HG03457 (cell line): ENCODE data around the gene KCNA2.

Source experiments
- ATAC-seq: cut with Tn5 transposase; IDR thresholded peaks from one replicate; pipeline ENCODE4 v1.9.1; 2021; ENCODE audit warnings: moderate number of reproducible peaks; ENCODE audit not compliant: unreplicated experiment

Gene KCNA2

DNA sequence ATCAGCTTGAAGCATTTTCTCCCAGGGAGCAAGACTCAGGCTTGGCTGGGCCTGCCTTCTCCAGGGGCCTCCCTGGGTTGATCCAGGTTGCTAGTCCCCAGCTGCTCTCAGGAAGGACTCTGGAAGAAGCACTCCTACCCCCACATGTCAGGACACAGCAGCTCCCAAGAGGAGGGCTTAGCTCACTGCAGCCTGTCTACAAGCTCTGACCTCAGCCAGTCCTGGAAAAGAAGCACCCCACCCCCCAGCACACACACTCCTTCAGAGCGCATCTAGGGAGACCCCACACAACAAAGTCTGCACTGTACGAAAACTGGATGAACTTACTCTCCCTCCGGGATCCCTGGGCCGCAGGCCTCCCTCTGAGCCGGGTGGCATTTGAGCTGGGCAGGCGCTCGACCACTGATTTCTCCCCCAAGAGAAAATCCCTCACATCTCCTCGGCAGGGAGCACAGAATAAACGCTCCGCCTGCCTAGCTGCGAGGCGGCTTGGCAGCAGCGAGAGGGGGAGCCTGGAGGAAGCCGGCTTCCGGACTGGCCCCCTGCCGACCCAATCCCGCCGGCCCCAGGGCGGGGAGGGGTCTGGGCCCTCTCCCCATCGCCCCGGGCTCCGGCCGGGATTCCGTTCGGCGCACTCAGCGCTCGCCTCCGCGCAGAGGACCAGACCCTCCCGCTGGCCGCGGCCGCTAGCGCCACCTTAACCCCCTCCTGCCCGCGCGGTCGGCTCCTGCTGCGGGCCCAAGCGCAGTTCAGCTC, at the start of gene KCNA2:
KCNA2 (minus strand) TSS at position 458 of the 756 bp plus-strand sequence. CDS start 1,576 bp downstream, outside the sequence.
- no peak for ATAC-seq

DNA sequence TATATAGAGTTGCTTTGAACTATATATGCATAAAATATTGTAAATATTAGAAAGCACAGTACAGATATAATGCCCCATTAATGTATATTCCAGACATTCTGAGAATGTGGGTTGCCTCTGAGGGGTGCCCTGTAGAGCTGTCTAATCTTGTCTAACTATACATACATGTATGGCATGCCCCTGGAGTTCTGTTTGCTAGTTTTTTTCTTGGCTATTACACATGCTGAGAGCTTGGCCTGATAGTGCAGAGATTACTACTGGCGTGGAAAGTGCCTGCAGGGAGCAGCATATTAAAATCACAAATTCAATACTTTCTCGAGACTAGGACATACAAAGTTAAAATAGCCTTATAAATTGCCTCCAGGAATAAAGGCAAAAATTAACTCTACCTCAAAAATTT, 44.5 kb upstream of the KCNA2 start:
- no peak for ATAC-seq

DNA sequence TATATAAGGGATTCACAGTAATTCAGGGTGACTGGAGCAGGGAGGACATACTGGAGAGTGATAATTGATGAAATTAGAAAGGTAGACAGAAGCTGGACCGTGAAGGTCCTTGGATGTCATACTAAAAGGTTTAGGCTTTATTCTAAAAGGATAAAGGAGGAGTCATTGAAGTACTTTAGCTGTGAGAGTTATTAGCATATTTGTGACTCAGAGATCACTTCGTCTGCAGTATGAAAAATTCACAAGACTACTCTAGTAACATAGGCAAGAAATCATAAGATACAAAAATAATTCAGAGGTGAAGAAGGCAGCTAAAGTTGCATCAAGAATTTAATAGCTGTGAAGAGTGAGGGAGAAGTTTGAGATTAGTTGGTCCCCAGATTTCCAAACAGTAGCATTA, 42.3 kb upstream of the KCNA2 start:
- ATAC-seq, result no peak

DNA sequence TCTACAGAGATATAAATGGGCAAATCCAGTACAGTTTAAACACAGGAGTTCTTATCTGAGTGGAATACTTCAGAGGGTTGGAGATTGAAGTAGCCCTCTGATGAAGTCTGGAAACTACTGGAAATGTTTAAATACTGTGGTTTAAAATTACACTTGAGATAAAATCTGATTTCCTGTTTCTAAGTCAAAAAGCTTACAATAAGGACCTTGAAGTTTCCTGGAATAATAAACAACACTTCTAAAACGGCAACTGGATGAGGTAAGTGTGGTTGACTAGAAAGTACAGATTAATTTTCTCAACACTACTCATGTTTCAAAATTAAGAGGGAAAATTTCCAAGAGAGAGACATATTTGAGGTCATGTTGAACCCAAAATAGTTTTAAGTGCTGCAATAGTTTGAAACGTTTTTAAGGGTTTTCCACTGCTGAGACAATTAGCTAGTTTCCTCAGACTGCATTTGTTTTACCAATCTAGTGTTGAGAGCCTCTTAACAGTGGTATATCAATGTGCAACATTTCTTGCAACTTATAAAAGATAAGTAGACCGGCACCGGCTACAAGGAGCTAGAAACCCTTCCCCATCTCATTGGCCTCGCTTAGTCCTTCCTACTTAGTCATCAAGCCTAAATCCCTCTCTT, 41.2 kb upstream of the KCNA2 start:
- no peak for ATAC-seq

DNA sequence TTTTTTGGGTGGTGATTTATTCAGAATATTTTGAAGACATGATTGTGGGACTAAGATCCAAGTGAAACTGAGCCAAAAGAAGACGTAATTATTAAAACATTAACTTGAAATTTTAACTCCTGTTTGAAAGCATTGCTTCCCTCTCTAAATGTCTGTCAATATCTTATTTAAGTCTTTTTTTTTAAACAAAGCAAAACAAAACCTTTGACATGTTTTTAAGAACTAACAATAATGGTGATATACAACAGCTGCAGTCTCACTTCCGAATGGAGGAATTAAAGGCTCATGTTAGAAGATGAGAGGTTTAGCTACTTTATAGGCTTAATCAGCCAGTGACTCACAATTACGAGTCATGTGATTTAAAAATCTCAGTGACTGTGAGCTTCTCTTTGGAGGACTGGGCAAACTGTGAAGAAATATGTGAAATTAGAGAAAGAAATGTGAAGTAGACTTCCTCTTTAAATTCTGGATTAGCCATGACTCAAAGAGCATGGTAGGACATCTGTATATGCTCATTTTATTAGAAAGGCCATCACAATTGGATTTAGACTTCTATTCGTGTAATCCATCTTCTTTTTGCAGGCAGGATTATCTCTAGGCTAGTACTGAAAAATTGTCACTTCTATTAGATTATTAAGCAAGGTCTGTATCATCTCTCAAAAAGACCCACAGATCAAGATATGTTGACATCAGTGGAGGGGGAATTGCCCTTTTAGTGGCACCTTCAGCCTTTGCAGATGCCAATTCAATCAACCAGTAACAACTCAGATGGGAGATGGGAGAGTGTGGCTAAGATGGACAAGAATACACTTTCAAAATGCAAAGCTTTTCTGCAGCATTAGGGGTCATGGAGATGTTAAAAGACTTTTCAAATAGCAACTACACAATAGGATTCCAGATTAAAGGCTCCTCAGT, 39.9 kb upstream of the KCNA2 start:
- ATAC-seq, result no peak

DNA sequence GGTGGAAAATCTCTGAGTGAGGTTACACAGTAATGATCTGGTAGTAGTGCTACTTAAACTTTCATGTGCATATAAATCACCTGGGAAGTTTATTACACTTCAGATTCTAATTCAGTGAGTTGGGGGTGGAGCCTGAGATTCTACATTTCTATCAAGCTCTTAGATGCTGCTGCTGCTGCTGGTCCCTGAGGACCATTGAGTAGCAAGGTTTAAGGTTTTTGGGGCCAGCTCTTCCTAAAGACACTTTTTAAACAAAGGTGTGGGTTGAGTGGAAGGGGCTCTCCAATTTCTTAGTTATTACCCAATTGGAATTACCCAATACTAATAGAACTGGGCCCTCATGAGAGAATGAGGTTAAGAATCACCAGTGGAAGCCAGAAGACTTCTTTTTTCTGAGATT, 39.1 kb upstream of the KCNA2 start:
- ATAC-seq, result no peak

DNA sequence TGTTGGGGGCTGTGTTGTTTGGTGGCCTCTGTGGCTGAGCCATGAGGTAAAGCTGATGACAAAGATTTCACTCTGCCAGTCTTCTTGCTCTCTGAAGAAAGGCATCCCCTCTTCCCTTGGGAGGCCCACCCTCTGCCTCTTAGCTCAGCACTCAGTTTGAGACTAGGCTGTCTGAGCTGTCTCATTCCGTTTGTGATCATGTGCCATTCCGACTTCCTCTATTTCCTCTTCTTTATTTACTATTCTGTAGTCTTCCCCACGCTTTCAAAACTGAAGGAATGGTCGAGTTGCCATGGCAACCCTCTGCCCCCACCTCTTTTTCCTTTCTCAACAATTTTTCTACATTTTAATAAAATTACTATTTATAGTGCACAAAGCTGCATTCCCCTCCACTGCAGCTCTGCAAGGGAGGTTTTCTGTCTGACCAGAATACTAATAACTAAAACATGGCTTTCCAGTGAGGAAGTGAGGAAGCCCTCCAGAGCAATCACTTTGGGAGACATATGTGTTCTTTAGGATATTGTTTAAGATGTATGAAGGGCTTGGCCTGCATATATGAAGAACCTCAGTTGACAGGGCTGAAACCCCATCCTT, 37.8 kb upstream of the KCNA2 start:
- no peak for ATAC-seq

DNA sequence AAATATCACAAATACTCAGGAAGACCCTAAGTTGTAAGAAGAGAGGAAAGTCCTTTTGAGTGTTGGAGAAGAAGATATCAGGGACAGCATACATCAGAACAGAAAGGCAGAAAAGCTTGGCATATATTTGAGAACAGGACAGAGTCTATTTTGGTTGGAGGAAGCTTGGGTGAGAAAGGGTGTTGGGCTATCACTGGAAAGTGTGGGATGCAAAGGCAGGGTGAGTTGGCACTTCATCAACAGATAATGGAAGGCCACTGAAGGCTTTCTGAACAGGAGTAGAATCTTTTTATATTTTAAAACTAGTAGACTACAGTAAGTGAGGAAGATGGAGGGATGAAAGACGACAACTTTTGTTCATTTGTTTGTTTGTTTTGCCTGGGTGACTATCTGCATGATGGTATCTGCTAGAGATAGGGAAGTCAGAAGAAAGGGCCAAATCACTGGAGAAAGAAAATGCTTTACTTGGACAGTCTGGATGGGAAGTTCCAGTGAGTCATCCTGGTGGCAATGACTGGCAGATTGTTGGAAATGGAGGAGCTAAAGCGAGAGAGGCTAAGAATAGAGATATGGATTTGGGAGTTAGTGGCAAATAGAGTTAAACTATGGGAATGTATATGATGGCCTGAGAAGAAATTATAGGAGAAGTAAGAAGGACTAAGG, 33.7 kb upstream of the KCNA2 start:
- no peak for ATAC-seq

DNA sequence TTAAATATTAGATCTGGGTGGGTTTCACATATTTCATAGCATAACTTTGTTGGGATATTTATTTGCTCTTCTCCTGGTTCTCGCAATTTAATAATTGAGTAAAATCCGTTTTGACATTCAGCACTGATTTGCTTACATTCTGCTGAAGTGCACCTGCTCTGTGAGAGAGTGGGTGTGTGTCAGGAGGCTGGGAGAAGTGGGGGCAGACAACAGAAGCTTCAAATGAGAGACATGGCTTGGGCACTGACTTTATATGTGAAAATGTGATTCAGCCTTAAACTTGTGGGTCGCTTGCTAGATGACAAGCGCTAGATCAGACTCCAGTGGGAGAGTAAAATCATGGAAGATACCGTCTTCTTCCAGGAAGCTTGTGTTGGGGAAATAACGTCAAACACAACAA, 32.4 kb upstream of the KCNA2 start:
- no peak for ATAC-seq

DNA sequence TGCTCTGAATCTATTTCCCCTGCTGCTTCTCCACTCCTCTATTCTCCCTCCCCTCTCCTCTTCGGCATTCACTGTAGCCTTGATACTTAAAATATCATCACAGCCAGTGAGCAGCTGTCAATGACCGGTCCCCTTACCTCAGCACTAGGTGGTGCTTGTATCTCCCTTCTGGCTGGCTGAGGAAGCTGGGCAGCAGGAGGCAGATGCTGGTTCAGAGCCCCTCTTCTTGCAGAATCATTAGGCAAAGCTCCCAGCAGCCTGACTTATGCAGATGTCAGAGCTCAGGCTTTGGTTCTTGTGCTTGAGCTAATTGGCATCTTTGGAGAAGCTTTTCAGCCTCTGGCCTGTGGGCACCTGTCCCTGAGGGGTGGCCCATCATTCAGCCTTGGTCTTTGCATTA, 31.9 kb upstream of the KCNA2 start:
- no peak for ATAC-seq

DNA sequence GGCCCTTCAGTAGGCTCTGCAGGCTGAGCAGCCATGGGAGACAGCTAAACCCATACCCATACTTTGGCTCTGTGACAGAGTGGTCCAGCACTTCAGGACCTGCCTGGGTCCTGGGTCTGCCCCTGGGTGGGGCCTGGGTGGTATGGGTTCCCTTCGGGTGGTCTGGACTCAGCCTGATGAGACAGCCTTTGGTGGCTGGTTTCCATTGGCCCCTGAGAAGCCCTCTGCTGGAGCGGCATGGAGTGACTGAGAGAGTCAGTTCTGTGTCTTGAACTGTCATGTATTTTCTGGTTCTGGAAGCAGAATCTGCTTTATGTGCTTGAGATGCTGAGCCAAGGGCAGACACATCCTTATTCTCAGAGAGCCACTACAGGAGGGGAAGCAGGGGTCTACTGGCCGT, 31.3 kb upstream of the KCNA2 start:
- no peak for ATAC-seq

DNA sequence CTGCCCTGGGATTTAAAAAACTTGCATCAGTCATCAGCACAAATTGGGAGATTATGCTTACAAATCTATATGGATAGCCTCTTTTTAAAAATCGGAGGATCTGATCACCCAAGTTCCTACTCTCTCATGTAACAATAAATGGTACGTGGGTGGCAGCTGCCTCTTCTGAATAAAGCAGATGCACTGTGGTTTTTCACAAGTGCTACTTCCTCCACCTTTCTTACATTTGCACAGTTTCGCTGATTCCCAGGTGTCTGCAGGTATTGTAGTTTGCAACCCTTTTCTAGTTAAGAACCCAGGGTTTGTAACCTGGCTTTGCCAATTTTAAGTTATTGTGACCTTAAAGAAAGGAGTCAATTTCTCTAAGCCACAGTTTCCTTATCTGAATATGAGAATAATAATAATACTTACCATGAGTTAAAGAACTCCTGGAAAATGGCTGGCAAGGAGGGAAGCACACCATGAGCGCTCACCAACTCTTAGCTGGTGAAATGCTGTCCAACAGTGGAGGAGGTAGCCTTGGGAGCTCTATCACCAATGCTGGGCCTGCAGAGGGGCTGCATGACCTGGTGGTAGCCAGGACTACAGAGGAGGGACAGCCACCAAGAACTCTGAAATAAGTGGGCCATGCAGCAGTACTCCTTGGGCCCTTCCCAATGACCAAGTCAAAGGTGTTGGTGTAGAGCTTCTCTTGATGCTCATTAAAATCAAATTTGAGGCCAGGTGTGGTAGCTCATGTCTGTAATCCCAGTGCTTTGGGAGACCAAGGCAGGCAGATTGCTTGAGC, 30.2 kb upstream of the KCNA2 start:
- no peak for ATAC-seq

DNA sequence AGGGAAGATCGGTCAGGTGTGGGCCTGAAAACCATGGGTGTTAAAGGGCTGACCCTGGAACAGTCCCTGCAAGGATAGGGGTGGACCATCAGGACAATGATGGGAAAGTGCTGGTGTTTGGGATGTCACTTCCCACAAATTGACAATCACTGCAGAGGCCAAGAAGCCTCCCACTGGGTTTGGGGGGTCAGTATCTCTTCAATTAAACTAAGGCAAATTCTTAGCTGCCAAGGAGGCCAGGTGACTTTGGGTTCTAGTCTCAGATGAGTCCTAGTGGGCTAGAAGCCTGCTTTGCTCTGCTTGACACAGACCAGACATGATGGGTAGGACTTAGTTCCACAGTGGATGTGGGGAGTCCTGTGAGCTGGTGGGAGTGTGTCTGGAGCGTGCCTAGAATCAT, 29.3 kb upstream of the KCNA2 start:
- no peak for ATAC-seq

DNA sequence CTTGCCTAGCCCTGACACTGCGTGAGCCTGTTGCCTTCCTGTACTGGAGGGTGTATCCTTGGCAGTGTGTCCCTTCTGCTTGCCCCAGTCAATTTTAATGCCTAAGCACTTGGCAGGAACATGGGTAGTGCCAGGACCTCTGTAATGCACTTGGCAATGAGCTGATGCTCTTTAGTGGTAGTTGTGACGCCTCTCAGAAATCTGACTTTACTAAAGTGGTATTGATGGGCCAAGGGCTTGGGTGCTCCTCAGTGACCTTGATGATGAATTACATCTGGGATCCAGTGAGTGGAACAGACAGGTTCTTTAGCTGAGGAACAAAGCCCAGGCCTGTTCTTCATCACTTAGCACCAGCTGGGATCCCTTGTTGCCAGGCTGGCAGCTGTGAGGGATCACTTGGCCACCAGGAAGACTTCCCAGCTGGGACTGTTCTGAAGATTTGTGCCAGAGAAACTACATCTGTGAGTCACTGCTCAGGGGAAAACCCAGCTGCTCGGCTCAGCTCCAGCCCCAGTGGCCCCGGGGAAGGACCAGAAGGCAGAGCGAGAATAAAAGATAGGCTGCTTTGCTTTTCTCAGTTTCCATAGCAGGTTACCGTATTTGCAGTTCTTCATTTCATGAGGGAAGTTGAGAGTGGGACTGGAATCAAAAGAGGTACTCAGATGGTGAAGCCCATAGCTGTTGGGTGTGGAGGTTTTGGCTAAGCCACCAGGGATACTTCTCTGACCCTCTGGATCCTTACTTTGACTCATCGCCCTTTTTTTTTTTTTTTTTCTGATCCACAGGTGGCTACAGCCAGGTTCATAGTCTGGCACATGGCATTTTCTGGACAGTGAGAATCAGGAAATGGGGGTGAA, 28.5 kb upstream of the KCNA2 start:
- peak; percentile 47 for ATAC-seq

DNA sequence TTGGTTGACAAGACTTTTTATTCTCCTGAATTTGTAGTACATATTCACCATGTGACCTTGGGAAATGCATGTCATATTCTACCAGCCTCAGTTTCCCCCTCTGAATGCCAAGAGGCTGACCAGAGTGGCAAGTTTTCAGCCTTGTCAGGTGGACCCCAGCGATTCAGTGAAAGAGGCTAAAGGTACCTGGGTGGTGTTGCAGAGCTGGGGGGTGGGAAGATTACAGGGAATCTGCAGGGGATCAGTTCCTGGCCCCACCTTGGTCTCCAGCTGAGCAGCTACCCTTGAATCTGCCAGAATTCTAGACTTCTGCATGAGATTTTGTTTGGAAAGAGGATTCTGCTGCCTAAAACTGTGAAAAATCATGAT, 27.9 kb upstream of the KCNA2 start:
- ATAC-seq, result no peak

DNA sequence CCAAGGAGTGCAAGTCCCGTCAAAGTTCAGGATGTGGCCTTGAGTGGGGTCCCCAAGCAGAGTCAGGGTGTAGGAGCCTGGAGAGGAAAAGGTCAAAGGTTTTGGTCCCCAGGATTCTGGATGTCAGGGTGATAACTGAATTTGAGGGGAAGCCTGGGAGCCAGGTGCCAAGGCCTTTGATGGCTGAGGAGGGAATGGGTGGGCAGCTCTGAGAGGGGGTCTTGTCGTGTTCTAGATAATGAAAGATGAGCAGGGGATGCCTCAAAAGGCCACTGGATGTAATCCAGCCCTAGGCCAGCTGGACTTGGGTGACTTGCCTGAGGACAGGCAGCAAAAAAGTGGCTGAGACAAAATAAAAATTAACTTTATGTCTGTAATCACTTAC, 27.5 kb upstream of the KCNA2 start:
- no peak for ATAC-seq

DNA sequence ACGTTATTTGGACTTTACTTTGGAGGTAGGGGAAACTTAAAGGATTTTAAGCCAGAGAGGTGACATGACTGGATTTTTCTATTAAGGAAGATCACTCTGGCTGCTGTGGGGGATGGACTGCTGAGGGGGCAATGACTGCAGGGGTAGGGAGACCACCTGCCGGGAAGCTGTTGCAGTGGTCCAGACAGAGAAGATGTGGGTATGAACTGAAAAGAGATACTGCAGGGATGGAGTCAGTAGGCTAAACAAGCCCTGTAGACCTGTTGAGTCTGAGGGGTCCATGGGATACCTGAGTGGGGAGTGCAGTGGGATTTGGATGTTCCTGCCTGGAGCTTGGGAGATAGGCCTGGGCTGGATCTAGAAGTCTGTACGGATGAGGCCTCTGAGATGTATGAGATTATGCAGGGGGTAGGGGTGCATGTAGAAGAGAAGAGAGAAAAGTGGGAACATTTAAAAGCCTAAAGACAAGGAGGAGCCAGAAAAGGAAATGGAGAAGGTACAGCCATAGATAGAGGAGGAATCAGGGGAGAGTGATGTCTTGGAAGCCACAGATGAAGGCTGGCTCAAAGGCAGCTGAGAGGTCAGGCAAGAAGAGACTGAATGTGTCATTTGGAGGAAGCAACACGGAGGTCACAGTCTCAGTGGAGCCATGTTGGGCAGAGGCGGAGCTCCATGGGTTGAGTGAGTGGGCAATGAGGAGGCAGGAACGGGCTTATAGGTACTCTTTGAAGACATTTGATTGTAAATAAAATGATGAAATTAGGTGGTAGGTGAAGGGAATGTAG, 25.9 kb upstream of the KCNA2 start:
- ATAC-seq, result no peak
